ENCODE results near the gene SYTL4. TPM values are rescaled to one million over a fixed set of nuclear protein-coding genes. Genes with fewer than 3 reads are reported as not detected.

SYTL4 gene
- total and polyA plus RNA-seq, 4 donors: 3.6 to 14.4 (median 9.0) TPM

DNA sequence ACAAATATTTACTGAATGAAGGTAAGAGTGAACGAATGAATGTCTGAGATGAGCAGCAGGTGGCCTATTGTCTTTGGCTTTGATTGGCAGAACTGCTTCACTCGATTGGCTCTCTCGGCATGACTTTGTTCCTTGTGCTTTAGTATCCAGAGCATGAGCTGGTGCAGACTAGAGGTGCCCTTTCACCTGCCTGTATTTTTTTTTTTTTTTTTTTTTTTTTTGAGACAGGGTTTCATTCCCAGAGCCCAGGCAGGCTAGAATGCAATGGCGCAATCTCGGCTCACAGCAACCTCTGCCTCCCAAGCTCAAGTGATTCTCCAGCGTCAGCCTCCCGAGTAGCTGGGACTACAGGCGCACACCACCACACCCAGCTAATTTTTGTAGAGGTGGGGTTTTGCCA, 49.0 kb downstream of the SYTL4 start:
- no peaks in the 10 kb centered on the region for H3K4me1 ChIP-seq (ENCODE audit: control insufficient read depth in 1 of 2, insufficient read depth in 2 of 2, low read length in 2 of 2)
- ATAC-seq (ENCODE audit: low FRiP score): no peak
- WGBS, 2 donors: 85 to 97% methylated on average over 8 of the region's 8 CpGs
- H3K27ac ChIP-seq (ENCODE audit: low read depth in 1 of 2, low read length in 2 of 2): no peak overlapping the region
- no peaks in the 10 kb centered on the region for H3K9me3 ChIP-seq (ENCODE audit: control insufficient read depth, low read length)
- no peaks in the 10 kb centered on the region for H3K27me3 ChIP-seq (ENCODE audit: control insufficient read depth in 1 of 2, insufficient read depth in 2 of 2, low read length in 1 of 2)
- intact Hi-C loops (cut with DNase I): loop anchor here in 1 of 2 donors (10.0 kb wide), 1 partner anchor 602 kb away; no protein-coding TSS in a partner anchor
- peaks cover 0 to 1% of the 10 kb centered on the region in 2 donors for H3K36me3 ChIP-seq (ENCODE audit: control insufficient read depth in 1 of 2, insufficient read depth in 2 of 2, low read length in 1 of 2)
- no peak overlapping the region for H3K4me3 ChIP-seq (ENCODE audit: low read length in 2 of 2)
- no peak for DNase-seq

DNA sequence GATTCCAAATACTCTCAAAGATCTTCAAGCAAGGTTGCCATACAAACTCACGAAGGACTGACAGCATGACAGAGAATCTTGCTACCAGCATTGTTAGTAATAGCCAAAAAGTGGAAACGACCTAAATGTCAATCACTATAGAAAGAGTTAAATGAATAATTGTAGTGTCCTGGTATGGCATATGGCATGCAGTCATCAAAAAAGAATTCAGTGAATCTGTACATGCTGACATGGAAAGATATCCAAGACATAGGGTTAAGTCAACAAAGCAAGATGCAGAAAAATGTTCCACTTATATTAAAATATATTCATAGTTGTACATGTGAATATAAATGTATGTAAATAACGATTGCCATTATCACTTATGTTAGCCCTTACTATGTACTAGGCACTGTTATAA, 50.3 kb downstream of the SYTL4 start:
- H3K9me3 ChIP-seq (ENCODE audit: control insufficient read depth, low read length): no peaks in the 10 kb centered on the region
- H3K4me1 ChIP-seq (ENCODE audit: control insufficient read depth in 1 of 2, insufficient read depth in 2 of 2, low read length in 2 of 2): no peaks in the 10 kb centered on the region
- 52 to 78% methylated on average over 3 of the region's 3 CpGs for WGBS, 2 donors
- H3K36me3 ChIP-seq (ENCODE audit: control insufficient read depth in 1 of 2, insufficient read depth in 2 of 2, low read length in 1 of 2): no peaks in the 10 kb centered on the region
- intact Hi-C loops (cut with DNase I): loop anchor here in 1 of 2 donors (10.0 kb wide), 1 partner anchor 603 kb away; no protein-coding TSS in a partner anchor
- DNase-seq (no peak), ATAC-seq (ENCODE audit: low FRiP score) (no peak)
- no peaks in the 10 kb centered on the region for H3K27me3 ChIP-seq (ENCODE audit: control insufficient read depth in 1 of 2, insufficient read depth in 2 of 2, low read length in 1 of 2)
- H3K27ac ChIP-seq (ENCODE audit: low read depth in 1 of 2, low read length in 2 of 2): no peak overlapping the region
- no peak overlapping the region for H3K4me3 ChIP-seq (ENCODE audit: low read length in 2 of 2)

DNA sequence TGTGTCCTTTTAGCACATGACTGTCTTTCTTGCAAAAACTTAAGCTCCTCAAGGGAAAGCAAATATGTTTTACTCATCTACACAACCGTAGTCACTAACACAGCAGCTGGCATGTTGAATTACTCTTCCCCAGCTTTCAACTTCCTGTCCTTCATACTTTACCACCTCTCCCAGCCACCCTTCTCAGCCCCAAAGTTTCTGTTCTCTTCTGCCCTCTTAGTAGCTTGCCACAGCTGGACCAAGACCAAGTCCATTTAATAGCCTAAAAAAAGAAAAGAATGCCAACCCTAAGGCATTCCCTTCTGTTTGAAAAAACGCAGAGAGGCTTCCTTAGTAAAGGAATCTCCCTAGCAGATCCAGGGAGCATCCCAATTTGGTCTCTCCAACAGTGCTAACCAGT, 51.2 kb downstream of the SYTL4 start:
- Histone ChIP-seq H3K27me3 (ENCODE audit: control insufficient read depth in 1 of 2, insufficient read depth in 2 of 2, low read length in 1 of 2) (no peaks in the 10 kb centered on the region), H3K36me3 (ENCODE audit: control insufficient read depth in 1 of 2, insufficient read depth in 2 of 2, low read length in 1 of 2) (no peaks in the 10 kb centered on the region), H3K27ac (ENCODE audit: low read depth in 1 of 2, low read length in 2 of 2) (no peak overlapping the region), H3K4me1 (ENCODE audit: control insufficient read depth in 1 of 2, insufficient read depth in 2 of 2, low read length in 2 of 2) (no peaks in the 10 kb centered on the region), H3K4me3 (ENCODE audit: low read length in 2 of 2) (no peak overlapping the region), H3K9me3 (ENCODE audit: control insufficient read depth, low read length) (no peaks in the 10 kb centered on the region)
- intact Hi-C loops (cut with DNase I): loop anchor here in 1 of 2 donors (10.0 kb wide), 1 partner anchor 604 kb away; no protein-coding TSS in a partner anchor
- WGBS, 2 donors: 13 to 28% methylated on average over 2 of the region's 2 CpGs
- DNase-seq (no peak), ATAC-seq (ENCODE audit: low FRiP score) (no peak)

DNA sequence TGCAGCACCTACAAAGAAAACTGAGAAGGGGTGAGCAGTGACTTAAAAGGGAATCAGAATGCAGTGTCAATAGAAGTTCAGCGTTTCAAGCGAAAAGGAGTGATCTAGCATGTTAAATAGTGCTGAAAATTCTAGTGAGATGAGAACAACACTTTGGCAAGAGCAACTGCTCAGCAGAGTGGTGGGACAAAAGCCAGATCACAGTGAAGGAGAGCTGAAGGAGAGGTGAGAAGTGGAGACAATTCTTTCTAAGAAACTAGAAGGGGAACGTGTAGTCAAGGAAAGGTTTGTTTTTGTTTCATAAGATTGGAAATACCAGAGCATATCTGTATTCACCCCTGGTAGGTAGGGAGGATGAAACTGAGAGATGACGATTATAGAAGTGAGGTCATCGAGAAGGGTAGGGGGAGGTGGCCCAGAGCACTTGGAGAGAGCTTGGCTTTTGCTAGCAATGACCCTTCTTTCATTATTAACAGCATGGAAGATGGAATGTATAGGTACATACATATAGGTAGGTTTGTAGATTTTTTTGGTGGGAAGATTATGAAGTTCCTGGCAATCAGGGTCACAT, 54.2 kb downstream of the SYTL4 start:
- Histone ChIP-seq H3K36me3 (ENCODE audit: control insufficient read depth in 1 of 2, insufficient read depth in 2 of 2, low read length in 1 of 2) (no peaks in the 10 kb centered on the region), H3K9me3 (ENCODE audit: control insufficient read depth, low read length) (no peaks in the 10 kb centered on the region), H3K27ac (ENCODE audit: low read depth in 1 of 2, low read length in 2 of 2) (no peak overlapping the region), H3K4me3 (ENCODE audit: low read length in 2 of 2) (no peak overlapping the region), H3K4me1 (ENCODE audit: control insufficient read depth in 1 of 2, insufficient read depth in 2 of 2, low read length in 2 of 2) (no peaks in the 10 kb centered on the region), H3K27me3 (ENCODE audit: control insufficient read depth in 1 of 2, insufficient read depth in 2 of 2, low read length in 1 of 2) (no peaks in the 10 kb centered on the region)
- intact Hi-C loops (cut with DNase I): no loop called here
- WGBS, 2 donors: 15 to 31% methylated on average over 5 of the region's 5 CpGs
- ATAC-seq (ENCODE audit: low FRiP score): no peak
- DNase-seq: no peak

DNA sequence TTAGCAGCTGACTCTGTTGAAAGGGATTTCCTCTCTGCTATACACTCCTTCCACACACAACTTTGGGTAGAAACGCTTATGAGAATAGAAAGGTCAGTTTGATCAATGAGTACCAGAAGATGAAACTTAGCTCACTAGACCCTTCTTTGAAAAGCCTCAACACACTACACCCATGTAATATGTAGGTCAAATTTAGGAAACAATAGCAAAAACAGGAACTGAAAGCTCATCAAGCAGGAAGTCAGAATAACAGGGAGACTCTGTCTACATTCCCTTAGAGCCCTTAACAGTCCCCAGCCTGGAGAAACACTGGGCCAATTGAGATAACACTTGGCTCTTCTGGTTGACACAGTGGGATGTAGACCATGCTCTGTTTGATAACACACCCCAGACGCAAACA, 57.2 kb downstream of the SYTL4 start:
- intact Hi-C loops (cut with DNase I): loop anchor here in 1 of 2 donors (5.0 kb wide), 1 partner anchor 93 kb away; no protein-coding TSS in a partner anchor

DNA sequence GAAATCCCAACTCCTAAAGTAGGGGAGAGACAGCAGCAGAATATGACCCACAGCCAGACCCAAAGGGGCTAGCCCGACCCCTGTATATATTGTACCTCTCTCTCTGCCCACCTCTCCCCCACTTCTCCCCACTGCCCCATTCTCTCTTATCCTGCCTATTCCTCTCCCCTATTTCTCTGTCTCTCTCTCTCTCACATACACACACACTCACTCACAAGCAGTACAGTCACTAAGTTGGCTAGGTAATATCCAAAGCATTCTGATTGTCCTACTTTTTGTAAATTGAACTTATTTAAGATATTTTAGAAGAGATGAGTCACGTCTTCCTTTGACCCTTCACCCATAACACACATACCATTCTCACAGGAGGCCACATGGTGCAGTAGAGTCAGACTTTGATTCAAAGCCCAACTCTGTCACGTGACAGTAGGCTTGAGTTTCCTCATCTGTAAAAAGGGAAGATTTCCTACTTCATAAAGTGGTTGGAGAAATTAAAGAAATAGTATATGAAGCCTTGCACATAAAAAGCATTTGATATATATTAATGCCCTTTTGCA, 58.4 kb downstream of the SYTL4 start:
- H3K4me1 ChIP-seq (ENCODE audit: control insufficient read depth in 1 of 2, insufficient read depth in 2 of 2, low read length in 2 of 2): no peaks in the 10 kb centered on the region
- intact Hi-C loops (cut with DNase I): loop anchor here in 1 of 2 donors (5.0 kb wide), 1 partner anchor 94 kb away; no protein-coding TSS in a partner anchor
- no peak overlapping the region for H3K27ac ChIP-seq (ENCODE audit: low read depth in 1 of 2, low read length in 2 of 2)
- H3K4me3 ChIP-seq (ENCODE audit: low read length in 2 of 2): no peak overlapping the region
- H3K36me3 ChIP-seq (ENCODE audit: control insufficient read depth in 1 of 2, insufficient read depth in 2 of 2, low read length in 1 of 2): peaks cover 0 to 2% of the 10 kb centered on the region in 2 donors
- DNase-seq (no peak), ATAC-seq (ENCODE audit: low FRiP score) (no peak)
- no peaks in the 10 kb centered on the region for H3K9me3 ChIP-seq (ENCODE audit: control insufficient read depth, low read length)
- no peaks in the 10 kb centered on the region for H3K27me3 ChIP-seq (ENCODE audit: control insufficient read depth in 1 of 2, insufficient read depth in 2 of 2, low read length in 1 of 2)
- WGBS, 2 donors: 40 to 83% methylated on average over 3 of the region's 3 CpGs

More for the DNA sequence above, 57.2 kb downstream of the SYTL4 start:
- H3K27ac ChIP-seq (ENCODE audit: low read depth in 1 of 2, low read length in 2 of 2): no peak overlapping the region
- H3K36me3 ChIP-seq (ENCODE audit: control insufficient read depth in 1 of 2, insufficient read depth in 2 of 2, low read length in 1 of 2): no peaks in the 10 kb centered on the region
- 57 to 65% methylated on average over 2 of the region's 2 CpGs for WGBS, 2 donors
- ATAC-seq (ENCODE audit: low FRiP score): no peak
- H3K4me1 ChIP-seq (ENCODE audit: control insufficient read depth in 1 of 2, insufficient read depth in 2 of 2, low read length in 2 of 2): no peaks in the 10 kb centered on the region
- no peak overlapping the region for H3K4me3 ChIP-seq (ENCODE audit: low read length in 2 of 2)
- DNase-seq: no peak
- H3K9me3 ChIP-seq (ENCODE audit: control insufficient read depth, low read length): no peaks in the 10 kb centered on the region
- no peaks in the 10 kb centered on the region for H3K27me3 ChIP-seq (ENCODE audit: control insufficient read depth in 1 of 2, insufficient read depth in 2 of 2, low read length in 1 of 2)

DNA sequence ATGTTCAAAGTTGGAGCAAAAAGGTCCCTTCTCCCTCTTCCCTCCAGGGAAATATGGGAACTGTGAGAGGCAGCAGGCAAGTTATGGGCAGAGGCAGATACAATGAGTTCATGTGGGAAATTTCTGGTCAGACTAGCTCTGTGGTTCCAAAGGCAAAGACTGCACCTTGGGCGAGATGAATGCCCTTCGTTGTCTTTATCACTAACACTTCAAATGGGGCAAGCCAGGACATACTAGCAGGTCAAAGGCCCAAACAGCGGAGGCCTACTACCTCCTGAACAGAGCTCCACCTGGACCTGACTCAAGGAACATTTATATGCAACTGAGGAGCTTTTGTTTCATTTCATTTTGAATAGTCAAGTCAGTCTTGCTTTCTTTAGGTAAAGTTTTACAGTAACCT, 59.0 kb downstream of the SYTL4 start:
- WGBS, 2 donors: 70 to 93% methylated on average over 3 of the region's 3 CpGs
- intact Hi-C loops (cut with DNase I): loop anchor here in 1 of 2 donors (5.0 kb wide), 1 partner anchor 94 kb away; no protein-coding TSS in a partner anchor
- Histone ChIP-seq H3K4me1 (ENCODE audit: control insufficient read depth in 1 of 2, insufficient read depth in 2 of 2, low read length in 2 of 2) (no peaks in the 10 kb centered on the region), H3K27me3 (ENCODE audit: control insufficient read depth in 1 of 2, insufficient read depth in 2 of 2, low read length in 1 of 2) (no peaks in the 10 kb centered on the region), H3K36me3 (ENCODE audit: control insufficient read depth in 1 of 2, insufficient read depth in 2 of 2, low read length in 1 of 2) (peaks cover 0 to 2% of the 10 kb centered on the region in 2 donors), H3K27ac (ENCODE audit: low read depth in 1 of 2, low read length in 2 of 2) (no peak overlapping the region), H3K4me3 (ENCODE audit: low read length in 2 of 2) (no peak overlapping the region), H3K9me3 (ENCODE audit: control insufficient read depth, low read length) (no peaks in the 10 kb centered on the region)
- ATAC-seq (ENCODE audit: low FRiP score) (no peak), DNase-seq (no peak)

DNA sequence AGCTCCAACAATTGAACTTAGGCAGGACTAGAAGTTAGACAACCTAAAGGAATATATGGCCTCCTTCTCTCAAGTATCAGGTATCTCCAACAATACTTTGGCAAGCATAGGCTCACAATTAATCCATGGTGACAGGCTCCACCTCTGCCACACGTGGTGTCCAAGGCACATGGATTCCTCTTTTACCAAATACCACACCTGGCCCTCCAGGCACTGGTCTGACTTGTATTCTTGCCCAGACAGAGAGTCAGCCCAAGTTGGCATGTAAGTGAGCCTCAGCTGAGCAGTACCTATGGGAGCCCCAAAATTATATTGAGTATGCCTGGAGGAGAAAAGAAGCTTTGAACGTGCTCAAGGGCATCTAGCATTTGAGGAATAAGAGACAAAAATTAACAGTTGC, 68.3 kb downstream of the SYTL4 start:
- H3K9me3 ChIP-seq (ENCODE audit: control insufficient read depth, low read length): no peaks in the 10 kb centered on the region
- no peaks in the 10 kb centered on the region for H3K27me3 ChIP-seq (ENCODE audit: control insufficient read depth in 1 of 2, insufficient read depth in 2 of 2, low read length in 1 of 2)
- no peak overlapping the region for H3K4me3 ChIP-seq (ENCODE audit: low read length in 2 of 2)
- H3K27ac ChIP-seq (ENCODE audit: low read depth in 1 of 2, low read length in 2 of 2): no peak overlapping the region
- H3K4me1 ChIP-seq (ENCODE audit: control insufficient read depth in 1 of 2, insufficient read depth in 2 of 2, low read length in 2 of 2): no peaks in the 10 kb centered on the region
- DNase-seq: no peak
- 35 to 65% methylated on average over 2 of the region's 2 CpGs for WGBS, 2 donors
- intact Hi-C loops (cut with DNase I): no loop called here
- no peak for ATAC-seq (ENCODE audit: low FRiP score)
- H3K36me3 ChIP-seq (ENCODE audit: control insufficient read depth in 1 of 2, insufficient read depth in 2 of 2, low read length in 1 of 2): peaks cover 0 to 4% of the 10 kb centered on the region in 2 donors

DNA sequence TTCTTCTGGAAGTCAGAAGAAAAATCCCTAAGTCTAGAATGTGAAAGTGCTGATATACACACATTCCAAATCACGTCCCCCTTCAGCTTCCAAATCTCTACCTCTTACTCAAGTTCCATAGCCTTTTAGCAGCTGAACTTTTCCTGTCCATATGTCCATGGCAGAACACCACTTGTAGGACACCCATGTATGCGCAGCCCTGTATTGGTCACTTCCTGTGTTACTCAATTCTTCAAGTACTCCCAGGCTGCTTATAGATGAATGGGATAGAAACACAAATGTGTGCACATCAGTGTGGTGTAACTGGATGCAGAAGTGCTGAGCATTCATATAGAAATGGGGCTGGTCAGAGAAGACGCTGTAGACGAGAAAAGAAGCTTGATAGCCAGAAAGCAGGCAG, 69.1 kb downstream of the SYTL4 start:
- Histone ChIP-seq H3K9me3 (ENCODE audit: control insufficient read depth, low read length) (no peaks in the 10 kb centered on the region), H3K36me3 (ENCODE audit: control insufficient read depth in 1 of 2, insufficient read depth in 2 of 2, low read length in 1 of 2) (peaks cover 0 to 4% of the 10 kb centered on the region in 2 donors), H3K4me1 (ENCODE audit: control insufficient read depth in 1 of 2, insufficient read depth in 2 of 2, low read length in 2 of 2) (no peaks in the 10 kb centered on the region), H3K4me3 (ENCODE audit: low read length in 2 of 2) (no peak overlapping the region), H3K27ac (ENCODE audit: low read depth in 1 of 2, low read length in 2 of 2) (no peak overlapping the region), H3K27me3 (ENCODE audit: control insufficient read depth in 1 of 2, insufficient read depth in 2 of 2, low read length in 1 of 2) (no peaks in the 10 kb centered on the region)
- ATAC-seq (ENCODE audit: low FRiP score) (no peak), DNase-seq (no peak)
- 78 to 82% methylated on average over 4 of the region's 4 CpGs for WGBS, 2 donors
- intact Hi-C loops (cut with DNase I): no loop called here
